Thyroid gland (tissue), 4 donors: ENCODE results near the gene KPNA5. TPM values are rescaled to one million over a fixed set of nuclear protein-coding genes. Genes with fewer than 3 reads are reported as not detected.

Experiments used
- DNase-seq, 2 donors: peaks; one replicate each; pipeline ENCODE4 v3.0.0-alpha.2; 2019
- H3K27ac ChIP-seq, 3 donors: fragments of 200-600 bp; sonication (generic); 1 replicate in 2 of 3; 2 replicates in 1 of 3; pipeline ENCODE4 v1.5.1; 2016 to 2019; ENCODE audit warnings: mild to moderate bottlenecking in 1 of 3, moderate library complexity in 1 of 3
- H3K27me3 ChIP-seq: fragments of 200-600 bp; sonication (generic); one replicate; pipeline ENCODE4 v1.5.1; 2019
- H3K36me3 ChIP-seq, 2 donors: fragments of 200-600 bp; sonication (generic); one replicate each; pipeline ENCODE4 v1.5.1; 2016 to 2019
- H3K4me1 ChIP-seq, 2 donors: fragments of 200-600 bp; sonication (generic); one replicate each; pipeline ENCODE4 v1.5.1; 2017 to 2019
- H3K4me3 ChIP-seq, 3 donors: fragments of 200-600 bp; sonication (generic); replicated peaks in 1 of 3; 1 replicate in 2 of 3; 2 replicates in 1 of 3; pipeline ENCODE4 v1.5.1; 2016; ENCODE audit warnings: mild to moderate bottlenecking in 1 of 3
- H3K9me3 ChIP-seq: fragments of 200-600 bp; sonication (generic); one replicate; pipeline ENCODE4 v1.5.1; 2017
- POLR2A ChIP-seq, 2 donors: fragments of 450-650 bp; IDR thresholded peaks; one replicate each; pipeline ENCODE4 v1.6.1; 2017; ENCODE audit warnings: antibody characterized with exemption in 2 of 2, mild to moderate bottlenecking in 2 of 2, moderate library complexity in 1 of 2
- WGBS, 2 donors: methylation state at CpG; one replicate each; pipeline ENCODE4 v1.1.5; 2017; 5-methylcytosine and 5-hydroxymethylcytosine counted together
- intact Hi-C: fragments of 100-400 bp; cut with DNase I; formaldehyde crosslinking; loops from one replicate; pipeline ENCODE4 v1.15.1; 2023
- total RNA-seq, 4 donors: library from RNA; depleted of rRNA; stranded (reverse); fragments of >200 nt; gene quantifications; one replicate each; pipeline ENCODE4 v1.2.3, GENCODE V29; 2016
- TF ChIP-seq, protein P1 (sequence below), 6 experiments: fragments of 200-600 bp in 3 of 6; fragments of 450-650 bp in 3 of 6; sonication (generic) in 3 of 6; IDR thresholded peaks; one replicate each; pipeline ENCODE4 v1.5.1; 2016 to 2019; ENCODE audit warnings: antibody characterized with exemption in 6 of 6, mild to moderate bottlenecking in 2 of 6, inconsistent platforms in 1 of 6, moderate library complexity in 1 of 6

KPNA5 gene
- total RNA-seq, 4 donors from 2014 or later: 17.7 to 26.1 (median 22.4) TPM

DNA sequence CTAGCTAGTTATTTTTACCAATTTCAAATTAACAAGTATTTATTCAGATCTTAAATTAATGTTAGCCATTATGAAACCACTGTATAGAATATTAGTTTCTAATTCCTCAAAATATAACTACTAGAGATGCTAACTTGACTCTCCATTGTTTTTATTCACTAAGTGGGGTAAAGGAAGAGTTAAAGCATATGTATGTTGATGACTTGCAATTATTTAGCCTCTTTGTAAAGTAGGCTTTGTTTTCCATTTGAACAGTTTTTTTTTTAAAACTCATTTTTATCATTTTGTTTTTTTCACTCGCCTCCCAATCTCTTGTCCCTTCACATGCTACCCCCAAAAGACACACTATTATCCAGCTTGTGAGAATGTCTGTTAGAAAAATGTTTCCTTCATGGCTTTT, 81.2 kb downstream of the KPNA5 start:
- no peak for TF ChIP-seq POLR2A (IDR thresholded peaks at IDR 0.05)
- TF ChIP-seq, protein P1, sequence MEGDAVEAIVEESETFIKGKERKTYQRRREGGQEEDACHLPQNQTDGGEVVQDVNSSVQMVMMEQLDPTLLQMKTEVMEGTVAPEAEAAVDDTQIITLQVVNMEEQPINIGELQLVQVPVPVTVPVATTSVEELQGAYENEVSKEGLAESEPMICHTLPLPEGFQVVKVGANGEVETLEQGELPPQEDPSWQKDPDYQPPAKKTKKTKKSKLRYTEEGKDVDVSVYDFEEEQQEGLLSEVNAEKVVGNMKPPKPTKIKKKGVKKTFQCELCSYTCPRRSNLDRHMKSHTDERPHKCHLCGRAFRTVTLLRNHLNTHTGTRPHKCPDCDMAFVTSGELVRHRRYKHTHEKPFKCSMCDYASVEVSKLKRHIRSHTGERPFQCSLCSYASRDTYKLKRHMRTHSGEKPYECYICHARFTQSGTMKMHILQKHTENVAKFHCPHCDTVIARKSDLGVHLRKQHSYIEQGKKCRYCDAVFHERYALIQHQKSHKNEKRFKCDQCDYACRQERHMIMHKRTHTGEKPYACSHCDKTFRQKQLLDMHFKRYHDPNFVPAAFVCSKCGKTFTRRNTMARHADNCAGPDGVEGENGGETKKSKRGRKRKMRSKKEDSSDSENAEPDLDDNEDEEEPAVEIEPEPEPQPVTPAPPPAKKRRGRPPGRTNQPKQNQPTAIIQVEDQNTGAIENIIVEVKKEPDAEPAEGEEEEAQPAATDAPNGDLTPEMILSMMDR (IDR thresholded peaks at IDR 0.05): no peak
- H3K27ac ChIP-seq: no peak overlapping the region
- H3K9me3 ChIP-seq: no peaks in the 10 kb centered on the region
- no peaks in the 10 kb centered on the region for H3K36me3 ChIP-seq
- intact Hi-C loops: no loop called here
- DNase-seq: no peak
- H3K27me3 ChIP-seq: no peaks in the 10 kb centered on the region
- peaks cover 3 to 8% of the 10 kb centered on the region in 2 donors for H3K4me1 ChIP-seq
- 88 to 96% methylated on average over 1 of the region's 1 CpG for WGBS, 2 donors
- H3K4me3 ChIP-seq: no peak overlapping the region

DNA sequence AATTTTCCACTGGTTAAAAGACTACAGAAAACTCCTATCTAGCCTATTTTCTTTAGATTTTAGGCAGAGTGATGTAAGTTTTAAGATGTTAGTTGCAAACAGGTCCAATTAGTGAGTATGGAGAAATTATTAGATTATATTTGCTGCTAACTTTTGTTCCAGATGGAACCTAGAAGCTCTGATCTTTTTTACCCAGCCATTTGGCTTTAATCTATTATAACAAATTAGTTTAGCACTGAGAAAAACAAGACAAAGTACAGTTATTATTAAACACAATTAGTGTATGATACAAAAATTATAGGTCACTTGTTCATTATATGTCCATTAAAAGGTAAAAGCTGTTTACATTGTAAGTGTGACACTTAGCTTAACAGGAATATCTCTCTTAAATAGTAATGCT, 82.0 kb downstream of the KPNA5 start:
- no peaks in the 10 kb centered on the region for H3K9me3 ChIP-seq
- H3K36me3 ChIP-seq: no peaks in the 10 kb centered on the region
- no peak overlapping the region for H3K4me3 ChIP-seq
- H3K27me3 ChIP-seq: no peaks in the 10 kb centered on the region
- intact Hi-C loops: no loop called here
- peaks cover 3 to 8% of the 10 kb centered on the region in 2 donors for H3K4me1 ChIP-seq
- no peak overlapping the region for H3K27ac ChIP-seq
- no peak for TF ChIP-seq POLR2A (IDR thresholded peaks at IDR 0.05)
- TF ChIP-seq, protein P1 (IDR thresholded peaks at IDR 0.05): no peak
- DNase-seq: no peak

DNA sequence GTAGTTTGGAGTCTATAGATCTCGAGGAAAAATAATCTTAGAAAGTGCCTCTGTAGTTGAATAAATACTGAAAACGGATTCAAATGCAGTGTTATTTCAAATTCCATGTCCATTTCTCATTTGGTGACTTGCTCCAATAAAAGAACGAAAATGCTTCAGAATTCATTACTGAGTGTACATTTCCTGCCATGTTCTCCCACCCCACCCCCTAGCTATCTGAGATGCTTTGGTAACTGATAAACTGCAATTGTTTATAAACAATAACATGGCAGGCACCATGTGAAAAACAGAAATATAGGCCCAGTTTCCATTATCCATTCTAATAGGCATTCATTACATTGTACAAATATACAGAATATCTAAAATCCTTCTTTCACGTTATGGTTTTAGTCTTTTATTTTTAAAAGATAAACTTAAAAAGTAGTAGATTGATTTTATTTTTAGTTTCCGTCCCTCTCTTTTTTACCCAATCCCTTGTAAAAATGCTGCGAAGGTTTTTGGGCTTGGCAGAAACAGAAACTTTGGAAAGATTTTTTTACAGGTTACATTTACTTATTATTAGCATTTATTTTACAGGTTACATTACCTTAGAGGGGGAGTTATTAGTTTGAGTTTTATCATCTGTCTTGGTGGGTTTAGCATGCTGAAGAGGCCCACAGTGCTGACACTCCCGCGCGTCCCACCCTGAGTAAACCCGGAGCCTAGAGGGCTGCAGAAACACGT, 83.1 kb downstream of the KPNA5 start:
- peak overlapping the region in 1 of 3 donors; percentile 45 for H3K4me3 ChIP-seq

GRCh38 chr6:116764629-116764960, 83.6 kb downstream of the KPNA5 start:
- H3K27ac ChIP-seq: peak overlapping the region in 2 of 3 donors; percentile 45 to 68
- no peaks in the 10 kb centered on the region for H3K9me3 ChIP-seq
- peaks cover 3 to 8% of the 10 kb centered on the region in 2 donors for H3K4me1 ChIP-seq
- 54 to 70% methylated on average over 4 to 7 of the region's 19 CpGs for WGBS, 2 donors
- peak in 1 of 2 donors; percentile 5 for DNase-seq
- no peaks in the 10 kb centered on the region for H3K27me3 ChIP-seq
- intact Hi-C loops: no loop called here
- H3K4me3 ChIP-seq: peak overlapping the region; percentile 20 to 45 (median 44)
- no peaks in the 10 kb centered on the region for H3K36me3 ChIP-seq
- TF ChIP-seq, protein P1 (IDR thresholded peaks at IDR 0.05): no peak
- TF ChIP-seq POLR2A (IDR thresholded peaks at IDR 0.05): no peak

More for the DNA sequence above, 83.1 kb downstream of the KPNA5 start:
- WGBS, 2 donors: 81 to 85% methylated on average over 11 of the region's 11 CpGs
- peaks cover 3 to 8% of the 10 kb centered on the region in 2 donors for H3K4me1 ChIP-seq
- H3K27ac ChIP-seq: peak overlapping the region in 1 of 3 donors; percentile 68
- intact Hi-C loops: no loop called here
- H3K27me3 ChIP-seq: no peaks in the 10 kb centered on the region
- H3K36me3 ChIP-seq: no peaks in the 10 kb centered on the region
- no peak for DNase-seq
- H3K9me3 ChIP-seq: no peaks in the 10 kb centered on the region
- TF ChIP-seq, protein P1 (IDR thresholded peaks at IDR 0.05): no peak
- TF ChIP-seq POLR2A (IDR thresholded peaks at IDR 0.05): no peak
